Measurements from ENCODE around the gene LNPK. TPM values are rescaled to one million over a fixed set of nuclear protein-coding genes. Genes with fewer than 3 reads are reported as not detected.

Gene LNPK
- total and polyA plus RNA-seq, 2 experiments from 2014 or later, result 5.4 to 8.1 TPM

GRCh38 chr2:175955136-175955535, 46.9 kb downstream of the LNPK start (continued):
- TF ChIP-seq ZNF462 (CRISPR knock-in tag; IDR thresholded peaks at IDR 0.05) (no peak), STAT1 (IDR thresholded peaks at IDR 0.05; ENCODE audit: unreplicated experiment) (no peak), EZH2phosphoT487 (IDR thresholded peaks at IDR 0.05; ENCODE audit: unreplicated experiment) (no peak), EZH2 (IDR thresholded peaks at IDR 0.05; ENCODE audit: low read depth, unreplicated experiment) (no peak), ZNF331 (CRISPR knock-in tag; IDR thresholded peaks at IDR 0.05; ENCODE audit: low read depth) (no peak), JUNB (IDR thresholded peaks at IDR 0.05; ENCODE audit: unreplicated experiment) (no peak), CTCF (conservative IDR thresholded peaks at IDR 0.05; ENCODE audit: low read depth in 2 of 2) (no peak)

DNA sequence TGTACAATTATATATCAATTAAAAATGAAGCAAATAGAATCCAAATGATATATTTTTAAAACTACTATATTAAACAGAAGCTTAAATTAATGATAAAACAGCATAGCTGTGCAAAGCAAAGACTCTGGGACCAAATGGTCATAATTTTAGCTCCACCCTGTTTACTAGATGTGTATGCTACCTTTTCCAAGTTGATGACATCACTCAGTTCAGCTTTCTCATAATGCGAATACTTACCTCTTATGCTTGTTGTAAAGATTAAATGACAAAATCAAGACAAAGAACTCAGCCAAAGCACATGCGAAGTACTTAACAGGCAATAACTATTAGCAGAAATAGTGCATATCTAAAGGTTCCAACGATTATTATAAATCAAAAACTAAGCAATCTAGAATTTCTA, 51.6 kb downstream of the LNPK start:
- H3K36me3 Mint-ChIP-seq (ENCODE audit: low read depth), result no peaks in the 10 kb centered on the region
- no peaks in the 10 kb centered on the region for H3K4me1 ChIP-seq (ENCODE audit: insufficient read depth)
- H3K79me2 ChIP-seq (replicated peaks; ENCODE audit: insufficient read depth), result no peaks in the 10 kb centered on the region
- no peak overlapping the region for H3K27ac Mint-ChIP-seq
- H3K4me3 ChIP-seq, result no peak overlapping the region
- no peak overlapping the region for H3K4me3 Mint-ChIP-seq
- H3K9me3 Mint-ChIP-seq, result no peaks in the 10 kb centered on the region
- no peaks in the 10 kb centered on the region for H3K36me3 ChIP-seq (ENCODE audit: insufficient read depth)
- ATAC-seq (no peak), DNase-seq (ENCODE audit: low spot score) (no peak)
- no peaks in the 10 kb centered on the region for H3F3A ChIP-seq (replicated peaks; ENCODE audit: low read depth)
- no peaks in the 10 kb centered on the region for H4K20me1 ChIP-seq (replicated peaks; ENCODE audit: insufficient read depth)
- no peak overlapping the region for H3K27ac ChIP-seq (ENCODE audit: low read depth)
- no peak overlapping the region for H2AFZ ChIP-seq
- no peaks in the 10 kb centered on the region for H3K27me3 ChIP-seq (ENCODE audit: insufficient read depth)
- H3K4me2 ChIP-seq, result no peak overlapping the region
- no peaks in the 10 kb centered on the region for H3K27me3 Mint-ChIP-seq (ENCODE audit: insufficient read depth, low read depth, poor library complexity)
- no peaks in the 10 kb centered on the region for H3K9me2 ChIP-seq (ENCODE audit: insufficient read depth)
- H3K4me1 Mint-ChIP-seq, result no peaks in the 10 kb centered on the region
- TF ChIP-seq ZNF114 (CRISPR knock-in tag; IDR thresholded peaks at IDR 0.05), result no peak
- TF ChIP-seq EZH2 (IDR thresholded peaks at IDR 0.05; ENCODE audit: low read depth, unreplicated experiment), result no peak
- TF ChIP-seq NANOG (IDR thresholded peaks at IDR 0.05; ENCODE audit: borderline replicate concordance), result no peak
- TF ChIP-seq, protein P1, sequence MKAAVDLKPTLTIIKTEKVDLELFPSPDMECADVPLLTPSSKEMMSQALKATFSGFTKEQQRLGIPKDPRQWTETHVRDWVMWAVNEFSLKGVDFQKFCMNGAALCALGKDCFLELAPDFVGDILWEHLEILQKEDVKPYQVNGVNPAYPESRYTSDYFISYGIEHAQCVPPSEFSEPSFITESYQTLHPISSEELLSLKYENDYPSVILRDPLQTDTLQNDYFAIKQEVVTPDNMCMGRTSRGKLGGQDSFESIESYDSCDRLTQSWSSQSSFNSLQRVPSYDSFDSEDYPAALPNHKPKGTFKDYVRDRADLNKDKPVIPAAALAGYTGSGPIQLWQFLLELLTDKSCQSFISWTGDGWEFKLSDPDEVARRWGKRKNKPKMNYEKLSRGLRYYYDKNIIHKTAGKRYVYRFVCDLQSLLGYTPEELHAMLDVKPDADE (IDR thresholded peaks at IDR 0.05), result no peak
- TF ChIP-seq POLR2AphosphoS5 (IDR thresholded peaks at IDR 0.05; ENCODE audit: low read depth), result no peak
- no peak for TF ChIP-seq CREB1 (CRISPR knock-in tag; IDR thresholded peaks at IDR 0.05; ENCODE audit: low read depth)
- TF ChIP-seq JUNB (IDR thresholded peaks at IDR 0.05; ENCODE audit: unreplicated experiment), result no peak
- TF ChIP-seq CTCF (conservative IDR thresholded peaks at IDR 0.05; ENCODE audit: low read depth in 2 of 2), result no peak
- no peak for TF ChIP-seq ZNF331 (CRISPR knock-in tag; IDR thresholded peaks at IDR 0.05; ENCODE audit: low read depth)
